ENCODE results near the gene EPS8L2. TPM values are rescaled to one million over a fixed set of nuclear protein-coding genes. Genes with fewer than 3 reads are reported as not detected.
A peak's percentile ranks its signal among the peaks of the same experiment; 100 is the strongest.

Gene EPS8L2
- total and polyA plus RNA-seq, 2 of the 13 experiments (the other 11 are each of a cell fraction or from before 2014, with no cell fraction given) = 89.3 to 416 TPM

DNA sequence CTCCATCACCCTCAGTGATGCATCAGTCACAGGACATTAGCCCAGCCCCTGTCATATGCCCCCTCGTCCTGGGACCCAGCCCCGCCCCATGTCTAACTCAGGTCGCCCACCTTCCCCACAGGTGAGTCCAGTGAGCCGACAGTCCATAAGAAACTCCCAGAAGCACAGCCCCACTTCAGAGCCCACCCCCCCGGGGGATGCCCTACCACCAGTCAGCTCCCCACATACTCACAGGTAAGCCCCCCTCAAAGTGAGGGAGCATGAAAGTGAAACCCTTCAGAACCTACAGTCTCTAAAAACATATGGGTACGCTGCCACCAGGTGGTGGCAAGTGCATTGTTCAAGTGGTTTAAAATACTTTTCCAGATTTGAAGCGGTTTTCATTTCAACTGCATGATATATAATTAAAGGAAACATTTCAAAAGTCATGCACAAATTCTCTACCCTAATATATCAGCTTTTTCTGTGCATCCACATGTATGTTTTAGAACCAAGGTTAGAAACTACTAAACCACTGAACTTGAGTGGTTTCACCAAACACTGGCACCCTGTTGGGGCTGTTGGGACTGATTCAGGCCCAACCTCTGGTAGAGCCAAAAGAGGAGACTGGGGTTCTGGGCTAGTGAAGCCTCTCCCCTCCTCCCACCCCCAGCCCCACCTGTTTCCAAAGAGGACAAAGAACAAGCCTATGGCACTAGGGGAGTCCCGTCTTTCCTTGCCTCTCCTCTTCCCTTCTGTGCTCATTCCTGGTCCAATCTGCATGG, 17.3 kb downstream of the EPS8L2 start:
- in situ Hi-C loops (cut with HindIII; ENCODE audit: extremely low pct_ligation_motif_present, low pct_unique_long_range_greater_than_20kb) = no loop called here
- FAIRE-seq (peak; percentile 77), DNase-seq (ENCODE audit: low spot score) (peak; percentile 56), ATAC-seq (no peak)
- intact Hi-C loops (cut with micrococcal nuclease; ENCODE audit: unreplicated experiment) = loop anchor here (1.0 kb wide), 2 partner anchors 27 to 60 kb away; no protein-coding TSS in a partner anchor
- ChIA-PET CTCF (ENCODE audit: low intra/inter-chr PET ratio, low total read pairs) (interaction anchor here (1.5 to 1.9 kb wide), 2 partner anchors 27 to 61 kb away, joined by 7 to 13 read pairs; partner anchors contain the start of gene TMEM80), POLR2A (interaction anchor here (1.1 to 12.6 kb wide), 6 partner anchors 10 to 27 kb away, joined by 3 to 203 read pairs (median 8); partner anchors contain the start of genes DEAF1, EPS8L2, TALDO1 and TMEM80)
- H3K36me3 ChIP-seq (replicated peaks in 1 of 2; ENCODE audit: control insufficient read depth in 1 of 2, insufficient read depth in 2 of 2, low read length in 2 of 2) = peaks cover 25 to 52% of the 10 kb centered on the region in 2 experiments
- no peak overlapping the region for H3K4me3 ChIP-seq (replicated peaks in 1 of 3; ENCODE audit: insufficient read depth in 1 of 3, low read depth in 2 of 3, low read length in 3 of 3)
- H3K9me3 ChIP-seq (ENCODE audit: low read length) = no peaks in the 10 kb centered on the region
- no peak overlapping the region for H3K4me2 ChIP-seq (ENCODE audit: low read depth, low read length)
- H4K20me1 ChIP-seq (ENCODE audit: insufficient read depth, low read length) = peaks cover 12% of the 10 kb centered on the region; the same call in 1 of the 2 replicates
- H2AFZ ChIP-seq (ENCODE audit: low read length) = no peak overlapping the region
- H3K79me2 ChIP-seq (ENCODE audit: insufficient read depth, low read length) = no peaks in the 10 kb centered on the region
- WGBS (ENCODE audit: low lambda C conversion rate) = 67% methylated on average over 7 of the region's 8 CpGs
- BruUV-seq (replicated peaks) = no TSS peak
- H3K4me1 ChIP-seq (ENCODE audit: insufficient read depth, low read length) = peaks cover 18% of the 10 kb centered on the region
- no peak overlapping the region for H3K27ac ChIP-seq (ENCODE audit: extremely low read length, insufficient read depth, low read length)
- no peak overlapping the region for H3K9ac ChIP-seq (ENCODE audit: insufficient read depth, low read depth, low read length)
- no peaks in the 10 kb centered on the region for H3K27me3 ChIP-seq (ENCODE audit: control insufficient read depth in 1 of 2, insufficient read depth in 2 of 2, low read length in 2 of 2)
- TF ChIP-seq TRIM24 (CRISPR knock-in tag; IDR thresholded peaks at IDR 0.05) (no peak), MED1 (CRISPR knock-in tag; IDR thresholded peaks at IDR 0.05) (no peak), CBX2 (IDR thresholded peaks at IDR 0.05; ENCODE audit: low read depth, low read length) (no peak), CBX2 (CRISPR knock-in tag; IDR thresholded peaks at IDR 0.05; ENCODE audit: low read depth) (no peak), TAF1 (CRISPR knock-in tag; IDR thresholded peaks at IDR 0.05) (no peak), SMC3 (IDR thresholded peaks at IDR 0.05; ENCODE audit: low read length) (peak; percentile 80), ZNF782 (CRISPR knock-in tag; IDR thresholded peaks at IDR 0.05; ENCODE audit: borderline replicate concordance) (no peak), EED (CRISPR knock-in tag; IDR thresholded peaks at IDR 0.05) (no peak), RAD21 (CRISPR knock-in tag; IDR thresholded peaks at IDR 0.05) (peak; percentile 77), ZNF775 (CRISPR knock-in tag; IDR thresholded peaks at IDR 0.05; ENCODE audit: borderline replicate concordance) (no peak)
- TF ChIP-seq, protein P1, sequence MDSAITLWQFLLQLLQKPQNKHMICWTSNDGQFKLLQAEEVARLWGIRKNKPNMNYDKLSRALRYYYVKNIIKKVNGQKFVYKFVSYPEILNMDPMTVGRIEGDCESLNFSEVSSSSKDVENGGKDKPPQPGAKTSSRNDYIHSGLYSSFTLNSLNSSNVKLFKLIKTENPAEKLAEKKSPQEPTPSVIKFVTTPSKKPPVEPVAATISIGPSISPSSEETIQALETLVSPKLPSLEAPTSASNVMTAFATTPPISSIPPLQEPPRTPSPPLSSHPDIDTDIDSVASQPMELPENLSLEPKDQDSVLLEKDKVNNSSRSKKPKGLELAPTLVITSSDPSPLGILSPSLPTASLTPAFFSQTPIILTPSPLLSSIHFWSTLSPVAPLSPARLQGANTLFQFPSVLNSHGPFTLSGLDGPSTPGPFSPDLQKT (CRISPR knock-in tag; IDR thresholded peaks at IDR 0.05; ENCODE audit: borderline replicate concordance) = no peak
- TF ChIP-seq, protein P2, sequence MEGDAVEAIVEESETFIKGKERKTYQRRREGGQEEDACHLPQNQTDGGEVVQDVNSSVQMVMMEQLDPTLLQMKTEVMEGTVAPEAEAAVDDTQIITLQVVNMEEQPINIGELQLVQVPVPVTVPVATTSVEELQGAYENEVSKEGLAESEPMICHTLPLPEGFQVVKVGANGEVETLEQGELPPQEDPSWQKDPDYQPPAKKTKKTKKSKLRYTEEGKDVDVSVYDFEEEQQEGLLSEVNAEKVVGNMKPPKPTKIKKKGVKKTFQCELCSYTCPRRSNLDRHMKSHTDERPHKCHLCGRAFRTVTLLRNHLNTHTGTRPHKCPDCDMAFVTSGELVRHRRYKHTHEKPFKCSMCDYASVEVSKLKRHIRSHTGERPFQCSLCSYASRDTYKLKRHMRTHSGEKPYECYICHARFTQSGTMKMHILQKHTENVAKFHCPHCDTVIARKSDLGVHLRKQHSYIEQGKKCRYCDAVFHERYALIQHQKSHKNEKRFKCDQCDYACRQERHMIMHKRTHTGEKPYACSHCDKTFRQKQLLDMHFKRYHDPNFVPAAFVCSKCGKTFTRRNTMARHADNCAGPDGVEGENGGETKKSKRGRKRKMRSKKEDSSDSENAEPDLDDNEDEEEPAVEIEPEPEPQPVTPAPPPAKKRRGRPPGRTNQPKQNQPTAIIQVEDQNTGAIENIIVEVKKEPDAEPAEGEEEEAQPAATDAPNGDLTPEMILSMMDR (CRISPR knock-in tag; IDR thresholded peaks at IDR 0.05) = peak; percentile 71
- TF ChIP-seq, protein P3, sequence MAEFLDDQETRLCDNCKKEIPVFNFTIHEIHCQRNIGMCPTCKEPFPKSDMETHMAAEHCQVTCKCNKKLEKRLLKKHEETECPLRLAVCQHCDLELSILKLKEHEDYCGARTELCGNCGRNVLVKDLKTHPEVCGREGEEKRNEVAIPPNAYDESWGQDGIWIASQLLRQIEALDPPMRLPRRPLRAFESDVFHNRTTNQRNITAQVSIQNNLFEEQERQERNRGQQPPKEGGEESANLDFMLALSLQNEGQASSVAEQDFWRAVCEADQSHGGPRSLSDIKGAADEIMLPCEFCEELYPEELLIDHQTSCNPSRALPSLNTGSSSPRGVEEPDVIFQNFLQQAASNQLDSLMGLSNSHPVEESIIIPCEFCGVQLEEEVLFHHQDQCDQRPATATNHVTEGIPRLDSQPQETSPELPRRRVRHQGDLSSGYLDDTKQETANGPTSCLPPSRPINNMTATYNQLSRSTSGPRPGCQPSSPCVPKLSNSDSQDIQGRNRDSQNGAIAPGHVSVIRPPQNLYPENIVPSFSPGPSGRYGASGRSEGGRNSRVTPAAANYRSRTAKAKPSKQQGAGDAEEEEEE (CRISPR knock-in tag; IDR thresholded peaks at IDR 0.05; ENCODE audit: borderline replicate concordance) = no peak
- TF ChIP-seq, protein P4, sequence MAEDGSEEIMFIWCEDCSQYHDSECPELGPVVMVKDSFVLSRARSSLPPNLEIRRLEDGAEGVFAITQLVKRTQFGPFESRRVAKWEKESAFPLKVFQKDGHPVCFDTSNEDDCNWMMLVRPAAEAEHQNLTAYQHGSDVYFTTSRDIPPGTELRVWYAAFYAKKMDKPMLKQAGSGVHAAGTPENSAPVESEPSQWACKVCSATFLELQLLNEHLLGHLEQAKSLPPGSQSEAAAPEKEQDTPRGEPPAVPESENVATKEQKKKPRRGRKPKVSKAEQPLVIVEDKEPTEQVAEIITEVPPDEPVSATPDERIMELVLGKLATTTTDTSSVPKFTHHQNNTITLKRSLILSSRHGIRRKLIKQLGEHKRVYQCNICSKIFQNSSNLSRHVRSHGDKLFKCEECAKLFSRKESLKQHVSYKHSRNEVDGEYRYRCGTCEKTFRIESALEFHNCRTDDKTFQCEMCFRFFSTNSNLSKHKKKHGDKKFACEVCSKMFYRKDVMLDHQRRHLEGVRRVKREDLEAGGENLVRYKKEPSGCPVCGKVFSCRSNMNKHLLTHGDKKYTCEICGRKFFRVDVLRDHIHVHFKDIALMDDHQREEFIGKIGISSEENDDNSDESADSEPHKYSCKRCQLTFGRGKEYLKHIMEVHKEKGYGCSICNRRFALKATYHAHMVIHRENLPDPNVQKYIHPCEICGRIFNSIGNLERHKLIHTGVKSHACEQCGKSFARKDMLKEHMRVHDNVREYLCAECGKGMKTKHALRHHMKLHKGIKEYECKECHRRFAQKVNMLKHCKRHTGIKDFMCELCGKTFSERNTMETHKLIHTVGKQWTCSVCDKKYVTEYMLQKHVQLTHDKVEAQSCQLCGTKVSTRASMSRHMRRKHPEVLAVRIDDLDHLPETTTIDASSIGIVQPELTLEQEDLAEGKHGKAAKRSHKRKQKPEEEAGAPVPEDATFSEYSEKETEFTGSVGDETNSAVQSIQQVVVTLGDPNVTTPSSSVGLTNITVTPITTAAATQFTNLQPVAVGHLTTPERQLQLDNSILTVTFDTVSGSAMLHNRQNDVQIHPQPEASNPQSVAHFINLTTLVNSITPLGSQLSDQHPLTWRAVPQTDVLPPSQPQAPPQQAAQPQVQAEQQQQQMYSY (CRISPR knock-in tag; IDR thresholded peaks at IDR 0.05) = no peak
- TF ChIP-seq, protein P5, sequence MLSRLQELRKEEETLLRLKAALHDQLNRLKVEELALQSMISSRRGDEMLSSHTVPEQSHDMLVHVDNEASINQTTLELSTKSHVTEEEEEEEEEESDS (CRISPR knock-in tag; IDR thresholded peaks at IDR 0.05; ENCODE audit: borderline replicate concordance) = no peak

All from HepG2 (cell line).